Uterus (tissue), 4 donors: ENCODE data around the gene VBP1. TPM values are rescaled to one million over a fixed set of nuclear protein-coding genes. Genes with fewer than 3 reads are reported as not detected.

ENCODE experiments used
- DNase-seq, 2 donors: peaks; one replicate each; pipeline ENCODE4 v3.0.0-alpha.2; 2019 to 2020
- H3K27ac ChIP-seq, 2 donors: fragments of 200-600 bp; sonication (generic); 1 replicate in 1 of 2; 2 replicates in 1 of 2; pipeline ENCODE4 v1.5.1; 2016 to 2018
- H3K27me3 ChIP-seq, 2 donors: fragments of 200-600 bp; sonication (generic); one replicate each; pipeline ENCODE4 v1.5.1; 2018 to 2019; ENCODE audit warnings: control low read depth in 1 of 2
- H3K36me3 ChIP-seq, 2 donors: fragments of 200-600 bp; sonication (generic); one replicate each; pipeline ENCODE4 v1.5.1; 2019; ENCODE audit warnings: control low read depth in 1 of 2
- H3K4me1 ChIP-seq, 2 donors: fragments of 200-600 bp; sonication (generic); one replicate each; pipeline ENCODE4 v1.5.1; 2018 to 2019; ENCODE audit warnings: control low read depth in 1 of 2
- H3K4me3 ChIP-seq, 2 donors: fragments of 200-600 bp; sonication (generic); 1 replicate in 1 of 2; 2 replicates in 1 of 2; pipeline ENCODE4 v1.5.1; 2018 to 2019; ENCODE audit warnings: mild to moderate bottlenecking in 1 of 2
- H3K9me3 ChIP-seq, 2 donors: fragments of 200-600 bp; sonication (generic); one replicate each; pipeline ENCODE4 v1.5.1; 2019; ENCODE audit warnings: control low read depth in 1 of 2
- CTCF ChIP-seq, 4 experiments: fragments of 200-600 bp in 2 of 4; fragments of 450-650 bp in 2 of 4; sonication (generic) in 2 of 4; IDR thresholded peaks; one replicate each; pipeline ENCODE4 v1.5.1; 2016 to 2019; ENCODE audit warnings: antibody characterized with exemption in 4 of 4, mild to moderate bottlenecking in 2 of 4, moderate library complexity in 1 of 4
- POLR2A ChIP-seq, 2 donors: fragments of 450-650 bp; IDR thresholded peaks; one replicate each; pipeline ENCODE4 v1.6.1; 2016; ENCODE audit warnings: antibody characterized with exemption in 2 of 2, mild to moderate bottlenecking in 1 of 2, moderate library complexity in 1 of 2
- intact Hi-C: fragments of 100-400 bp; cut with DNase I; formaldehyde crosslinking; loops from one replicate; pipeline ENCODE4 v1.15.1; 2023; ENCODE audit warnings: low total_unique reads
- total RNA-seq, 4 donors: library from RNA; depleted of rRNA in 3 of 4; stranded (reverse); fragments of >200 nt in 3 of 4; gene quantifications; one replicate each; pipeline versions ENCODE4 v1.1.0 to v1.2.4, GENCODE V29; 2014 to 2023
- donor health status: DM: yes; HTN: yes; CAD: no.

The VBP1 gene
- 10 to 100 TPM; 27.4 to 83.6 (median 39.4) TPM for total RNA-seq

GRCh38 chrX:155216179-155216939, at the start of gene VBP1:
Gene VBP1 (plus strand): TSS chrX:155216460. CDS start chrX:155216483, 23 bp downstream.
- Histone ChIP-seq H3K27me3 (no peaks in the 10 kb centered on the region), H3K9me3 (no peaks in the 10 kb centered on the region), H3K27ac (peak within 1 kb of the TSS; percentile 88 to 93), H3K4me1 (peaks cover 0 to 3% of the 10 kb centered on the region in 2 donors), H3K4me3 (peak within 1 kb of the TSS; percentile 64 to 86), H3K36me3 (no peaks in the 10 kb centered on the region)
- TF ChIP-seq CTCF (IDR thresholded peaks at IDR 0.05) = peak in 3 of 4 experiments; percentile 11 to 50 (median 18)
- peak in 1 of 2 donors; percentile 32 for TF ChIP-seq POLR2A (IDR thresholded peaks at IDR 0.05)
- peak; percentile 88 to 91 for DNase-seq
- intact Hi-C loops = no loop called here

GRCh38 chrX:155169881-155170280, 46.4 kb upstream of the VBP1 start:
- Histone ChIP-seq H3K4me1 (no peaks in the 10 kb centered on the region), H3K4me3 (no peak overlapping the region), H3K9me3 (no peaks in the 10 kb centered on the region), H3K36me3 (no peaks in the 10 kb centered on the region), H3K27ac (no peak overlapping the region), H3K27me3 (no peaks in the 10 kb centered on the region)
- DNase-seq = no peak
- intact Hi-C loops = no loop called here
- TF ChIP-seq CTCF (IDR thresholded peaks at IDR 0.05) (no peak), POLR2A (IDR thresholded peaks at IDR 0.05) (no peak)

GRCh38 chrX:155179346-155179997, 36.8 kb upstream of the VBP1 start:
- Histone ChIP-seq H3K4me3 (no peak overlapping the region), H3K4me1 (no peaks in the 10 kb centered on the region), H3K9me3 (no peaks in the 10 kb centered on the region), H3K27ac (no peak overlapping the region), H3K27me3 (no peaks in the 10 kb centered on the region), H3K36me3 (no peaks in the 10 kb centered on the region)
- no peak for TF ChIP-seq POLR2A (IDR thresholded peaks at IDR 0.05)
- no peak for TF ChIP-seq CTCF (IDR thresholded peaks at IDR 0.05)
- DNase-seq = no peak
- intact Hi-C loops = no loop called here

DNA sequence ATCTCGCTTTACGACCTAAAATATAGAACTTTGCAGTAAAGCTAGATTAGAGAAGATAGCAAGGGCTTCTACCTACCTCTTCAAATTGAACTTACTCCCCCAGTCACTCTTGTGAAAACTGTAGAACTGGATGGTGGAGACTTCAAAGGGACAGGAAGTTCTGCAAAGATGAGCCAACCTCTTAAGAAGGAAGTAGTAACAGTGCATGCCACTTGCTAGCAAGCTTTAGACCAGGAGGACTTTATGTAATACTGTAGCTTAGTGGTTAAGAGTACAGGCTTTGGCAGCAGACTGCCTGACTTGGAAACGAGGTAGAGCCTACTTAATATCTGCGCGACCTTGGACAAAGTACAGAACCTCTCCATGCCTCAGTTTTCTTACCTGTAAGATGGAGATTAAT, 27.5 kb upstream of the VBP1 start:
- no peak overlapping the region for H3K27ac ChIP-seq
- H3K9me3 ChIP-seq = no peaks in the 10 kb centered on the region
- TF ChIP-seq POLR2A (IDR thresholded peaks at IDR 0.05) (no peak), CTCF (IDR thresholded peaks at IDR 0.05) (no peak)
- no peak overlapping the region for H3K4me3 ChIP-seq
- no peaks in the 10 kb centered on the region for H3K27me3 ChIP-seq
- H3K36me3 ChIP-seq = no peaks in the 10 kb centered on the region
- DNase-seq = no peak
- no peaks in the 10 kb centered on the region for H3K4me1 ChIP-seq
- intact Hi-C loops = no loop called here

GRCh38 chrX:155211208-155211607, 5.1 kb upstream of the VBP1 start:
- Histone ChIP-seq H3K27ac (no peak overlapping the region), H3K27me3 (no peaks in the 10 kb centered on the region), H3K4me3 (no peak overlapping the region), H3K4me1 (no peaks in the 10 kb centered on the region), H3K36me3 (no peaks in the 10 kb centered on the region), H3K9me3 (no peaks in the 10 kb centered on the region)
- intact Hi-C loops = no loop called here
- TF ChIP-seq CTCF (IDR thresholded peaks at IDR 0.05) = no peak
- no peak for TF ChIP-seq POLR2A (IDR thresholded peaks at IDR 0.05)
- DNase-seq = no peak
